Activated effector memory CD4-positive, alpha-beta T cell treated with Interleukin-2 at 50 U/mL for 16 hours (primary cell): ENCODE data around the gene POLR2B.
"Not testable (repeated sequence)": the region's sequence is repeated elsewhere in the genome, so short reads cannot be mapped to it uniquely, and the experiment has no call there.

Source experiments
- DNase-seq: peaks from one replicate; pipeline ENCODE4 v3.0.0-alpha.2; 2020

Gene POLR2B

DNA sequence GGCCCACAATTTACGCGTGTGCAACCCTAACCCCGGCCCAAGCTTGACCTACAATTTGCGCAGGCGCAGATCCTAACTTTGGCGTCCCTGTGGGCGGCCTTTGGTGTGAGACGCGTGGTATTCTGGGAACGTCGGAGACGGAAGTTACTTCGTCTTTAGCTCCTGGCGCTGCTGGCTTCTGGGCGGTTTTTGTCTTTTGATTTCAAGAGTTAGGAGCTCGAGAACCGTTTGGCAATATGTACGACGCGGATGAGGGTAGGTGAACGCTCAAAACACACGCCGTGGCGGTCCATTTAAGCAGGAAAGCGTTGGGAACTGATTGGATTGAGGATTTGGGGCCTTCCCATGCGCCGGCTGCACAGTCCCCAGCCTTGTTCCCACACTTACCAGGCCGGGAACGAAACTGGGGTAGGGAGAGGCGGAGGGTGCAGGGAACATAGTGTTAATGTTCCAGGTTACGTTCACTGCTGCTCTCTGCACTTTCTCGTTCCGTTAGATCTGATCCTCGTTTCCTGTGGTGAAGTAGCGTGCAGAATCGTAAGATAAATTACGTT lies at the start of gene POLR2B:
TSS of gene POLR2B (plus strand) at position 147 of the 554 bp plus-strand sequence. CDS start at position 237, 90 bp downstream.
- peak; percentile 75 for DNase-seq

DNA sequence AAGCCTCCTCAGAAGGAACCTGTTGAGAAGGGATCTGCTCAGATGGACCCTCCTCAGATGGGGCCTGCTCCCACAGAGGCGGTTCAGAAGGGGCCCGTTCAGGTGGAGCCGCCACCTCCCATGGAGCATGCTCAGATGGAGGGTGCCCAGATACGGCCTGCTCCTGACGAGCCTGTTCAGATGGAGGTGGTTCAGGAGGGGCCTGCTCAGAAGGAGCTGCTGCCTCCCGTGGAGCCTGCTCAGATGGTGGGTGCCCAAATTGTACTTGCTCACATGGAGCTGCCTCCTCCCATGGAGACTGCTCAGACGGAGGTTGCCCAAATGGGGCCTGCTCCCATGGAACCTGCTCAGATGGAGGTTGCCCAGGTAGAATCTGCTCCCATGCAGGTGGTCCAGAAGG lies 48.1 kb upstream of the POLR2B start:
- no peak for DNase-seq

DNA sequence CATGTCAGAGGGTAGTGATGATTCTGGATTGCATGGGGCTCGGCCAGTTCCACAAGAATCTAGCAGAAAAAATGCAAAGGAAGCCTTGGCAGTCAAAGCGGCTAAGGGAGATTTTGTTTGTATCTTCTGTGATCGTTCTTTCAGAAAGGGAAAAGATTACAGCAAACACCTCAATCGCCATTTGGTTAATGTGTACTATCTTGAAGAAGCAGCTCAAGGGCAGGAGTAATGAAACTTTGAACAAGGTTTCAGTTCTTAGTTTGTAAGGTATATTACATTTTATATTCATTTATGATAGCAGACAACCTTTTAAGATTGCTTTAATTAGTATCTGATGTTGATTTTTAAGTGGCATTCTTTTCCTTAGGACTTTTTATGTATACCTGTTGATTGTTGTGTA lies 46.8 kb upstream of the POLR2B start:
- no peak for DNase-seq

DNA sequence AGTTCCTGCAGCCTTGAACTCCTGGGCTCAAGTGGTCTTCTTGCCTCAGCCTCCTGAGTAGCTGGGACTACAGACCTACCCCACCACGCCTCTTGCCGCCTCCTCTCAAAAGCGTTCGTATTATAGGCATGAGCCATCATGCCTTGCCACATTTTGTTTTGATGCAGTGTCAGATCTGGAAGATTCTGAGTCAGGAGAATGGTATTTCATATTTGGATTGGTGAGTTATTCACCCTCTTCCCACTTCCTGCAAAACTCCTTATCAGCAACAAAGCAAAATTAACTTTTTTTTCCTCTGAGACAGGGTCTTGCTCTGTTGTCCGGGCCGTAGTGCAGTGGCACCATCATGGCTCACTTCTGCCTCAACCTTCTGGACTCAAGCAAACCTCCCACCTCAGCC lies 41.4 kb upstream of the POLR2B start:
- no peak for DNase-seq

DNA sequence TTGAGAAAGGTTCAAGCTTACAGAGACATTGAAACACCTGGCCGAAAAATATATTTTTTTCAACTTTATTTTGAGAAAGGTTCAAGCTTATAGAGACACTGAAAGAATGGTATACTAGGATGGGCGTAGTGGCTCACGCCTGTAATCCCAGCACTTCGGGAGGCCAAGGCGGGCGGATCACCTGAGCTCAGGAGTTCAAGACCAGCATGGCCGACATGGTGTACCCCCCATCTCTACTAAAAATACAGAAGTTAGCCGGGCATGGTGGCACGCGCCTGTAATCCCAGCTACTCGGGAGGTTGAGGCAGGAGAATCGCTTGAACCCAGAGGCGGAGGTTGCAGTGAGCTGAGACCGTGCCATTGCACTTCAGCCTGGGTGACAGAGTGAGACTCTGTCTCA lies 38.9 kb upstream of the POLR2B start:
- not testable (repeated sequence) for DNase-seq

DNA sequence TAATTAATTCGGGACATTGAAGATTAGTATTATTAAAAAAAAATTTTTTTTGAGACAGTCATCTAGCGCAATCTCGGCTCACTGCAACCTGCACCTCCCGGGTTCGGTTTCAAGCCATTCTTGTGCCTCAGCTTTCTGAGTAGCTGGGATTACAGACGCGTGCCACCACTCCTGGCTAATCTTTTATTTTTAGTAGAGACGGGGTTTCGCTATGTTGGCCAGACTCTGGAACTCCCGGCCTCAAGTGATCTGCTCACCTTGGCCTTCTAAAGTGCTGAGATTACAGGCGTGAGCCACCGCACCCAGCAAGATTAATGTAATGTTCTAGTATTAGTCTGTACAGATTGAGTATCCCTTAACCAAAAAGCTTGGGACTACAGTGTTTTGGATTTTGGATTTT lies 38.3 kb upstream of the POLR2B start:
- no peak for DNase-seq

DNA sequence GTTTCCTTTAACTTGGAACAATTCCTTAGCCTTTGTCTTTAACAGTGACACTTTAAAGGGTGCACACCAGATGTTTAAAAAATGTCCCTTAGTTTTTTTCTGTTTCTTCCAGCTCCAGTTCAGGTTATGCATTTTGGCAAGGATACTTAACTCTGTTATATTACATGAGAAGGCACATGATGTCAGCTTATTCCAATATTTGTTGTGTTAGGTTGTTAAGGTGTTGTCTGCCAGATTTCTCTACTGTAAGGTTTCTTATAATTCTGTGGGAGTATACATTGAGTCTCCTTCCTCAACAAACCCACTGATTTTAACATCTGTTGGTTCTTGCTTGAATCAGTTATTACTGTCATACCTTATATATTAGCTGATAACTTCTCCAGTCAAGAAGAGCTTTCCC lies 37.7 kb upstream of the POLR2B start:
- DNase-seq: no peak

DNA sequence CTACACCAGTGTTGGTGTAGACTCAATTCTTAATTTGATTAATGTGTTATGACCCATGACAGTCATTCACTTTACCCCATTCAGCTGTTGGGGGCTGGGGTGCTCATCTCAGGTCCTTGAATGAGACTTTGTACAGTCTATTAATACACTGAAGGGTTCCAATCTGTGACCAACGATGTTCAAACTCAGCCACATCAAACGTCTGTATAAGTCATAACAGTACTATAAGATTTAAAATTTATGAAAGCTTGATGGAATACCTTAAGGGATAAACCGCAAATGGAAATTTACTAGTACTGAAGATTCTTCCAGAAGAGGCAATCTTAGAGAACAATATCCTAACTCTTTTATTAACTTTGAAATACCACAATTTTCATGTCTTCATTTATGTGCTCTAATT lies 37.3 kb upstream of the POLR2B start:
- DNase-seq: no peak

DNA sequence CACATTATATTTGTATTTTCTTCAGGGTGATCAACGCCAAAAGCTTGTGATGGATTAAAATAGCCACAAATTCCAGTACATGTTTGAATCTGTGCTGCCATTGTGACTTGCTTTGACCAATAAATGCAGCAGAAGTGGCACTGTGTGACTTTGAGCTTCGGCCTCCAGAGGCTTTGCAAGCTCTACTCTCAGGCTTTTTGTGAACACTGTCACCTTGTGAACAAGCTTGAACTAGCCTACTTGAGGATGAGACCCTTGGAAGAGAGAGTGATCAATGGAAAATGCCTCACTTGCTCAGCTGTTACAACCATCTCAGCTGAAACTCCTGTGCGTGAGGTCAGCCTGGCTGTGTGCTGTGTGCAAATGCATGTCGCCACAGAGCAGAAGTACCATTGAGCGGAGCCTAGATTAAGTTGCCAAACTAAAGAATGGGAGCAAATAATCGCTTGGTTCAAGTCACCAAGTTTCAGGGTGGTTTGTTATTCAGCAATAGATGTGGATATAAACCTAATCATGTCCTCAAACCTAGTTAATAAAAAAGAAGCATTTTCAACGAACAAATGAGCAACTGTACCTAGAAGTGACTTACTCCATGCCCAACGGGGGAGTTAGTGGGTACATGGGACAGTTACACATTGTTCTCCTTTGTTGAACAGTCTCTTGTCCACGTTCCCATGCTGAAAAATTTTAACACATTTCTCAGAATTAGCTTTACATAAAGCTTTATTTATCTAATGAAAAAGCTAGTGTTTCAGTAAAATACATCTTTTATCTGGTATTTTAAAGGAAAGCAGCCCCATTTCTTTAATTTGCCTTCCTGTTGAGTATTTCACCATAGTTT lies 24.8 kb upstream of the POLR2B start:
- no peak for DNase-seq

DNA sequence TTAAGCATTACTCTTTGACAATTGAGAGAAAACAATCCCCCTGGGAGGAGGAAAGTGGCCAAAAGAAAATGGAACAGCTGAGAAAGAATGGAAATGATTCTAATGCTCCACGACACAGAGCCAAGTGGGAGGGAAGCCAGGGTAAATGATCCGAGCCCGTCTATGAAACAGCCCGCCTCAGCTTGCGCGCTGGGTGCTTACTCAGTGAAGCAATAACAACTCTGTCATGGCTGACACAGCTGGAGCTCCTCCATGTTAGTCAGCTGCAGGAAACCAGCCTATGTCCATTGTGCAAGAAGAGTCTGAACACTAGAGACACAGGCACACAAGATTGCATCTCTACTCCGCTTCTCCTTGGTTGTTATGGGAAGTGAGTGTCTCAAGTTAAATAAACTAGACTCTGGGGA lies 20.6 kb upstream of the POLR2B start:
- no peak for DNase-seq

DNA sequence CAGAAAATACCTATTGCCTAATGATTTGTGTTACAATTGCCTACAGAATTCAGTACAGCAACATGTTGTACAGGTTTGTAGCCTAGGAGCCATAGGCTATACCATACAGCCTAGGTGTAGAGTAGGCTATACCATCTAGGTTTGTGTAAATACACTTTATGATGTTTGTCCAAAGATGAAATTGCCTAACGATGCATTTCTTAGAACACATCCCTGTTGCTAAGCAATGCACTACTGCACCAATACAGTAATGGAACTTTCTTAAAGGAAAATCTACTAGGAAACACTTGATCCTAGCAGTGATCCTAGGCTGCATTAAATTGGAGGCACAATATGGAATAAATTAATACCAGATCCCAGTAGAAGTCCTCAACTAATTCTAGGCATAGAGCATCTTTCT lies 19.6 kb upstream of the POLR2B start:
- no peak for DNase-seq

DNA sequence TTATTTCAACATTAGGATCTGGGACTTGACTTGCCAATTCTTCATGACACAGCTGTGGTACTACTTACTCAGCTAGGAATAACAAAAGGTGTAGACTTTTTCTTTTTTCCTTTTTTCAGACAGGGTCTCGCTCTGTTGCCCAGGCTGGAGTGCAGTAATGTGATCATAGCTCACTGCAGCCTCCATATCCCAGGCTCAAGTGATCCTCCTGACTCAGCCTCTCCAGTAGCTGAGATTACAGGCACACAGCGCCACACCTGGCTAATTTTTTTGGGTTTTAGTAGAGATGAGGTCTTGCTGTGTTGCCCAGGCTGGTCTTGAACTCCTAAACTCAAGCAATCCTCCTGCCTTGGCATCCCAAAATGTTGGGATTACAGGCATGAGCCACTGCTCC lies 17.6 kb upstream of the POLR2B start:
- DNase-seq: no peak

DNA sequence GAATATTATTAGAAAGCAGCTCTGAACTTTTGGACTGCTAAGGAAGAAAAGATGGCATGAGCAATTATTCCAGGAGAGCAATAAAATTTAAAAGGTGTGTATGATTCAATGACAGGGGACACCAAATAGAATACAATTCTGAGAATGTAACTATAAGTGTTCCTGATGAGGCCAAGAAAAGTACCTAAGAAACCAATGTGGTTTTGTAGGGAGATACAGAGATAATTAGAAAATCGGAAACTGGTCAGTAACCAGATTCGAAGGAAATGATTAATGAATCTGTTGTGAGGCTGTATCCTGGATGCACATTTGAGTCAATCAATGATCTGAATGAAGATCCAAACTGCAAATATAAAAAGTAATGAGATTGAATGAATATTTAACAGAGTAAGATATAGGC lies 7.3 kb upstream of the POLR2B start:
- DNase-seq: no peak

DNA sequence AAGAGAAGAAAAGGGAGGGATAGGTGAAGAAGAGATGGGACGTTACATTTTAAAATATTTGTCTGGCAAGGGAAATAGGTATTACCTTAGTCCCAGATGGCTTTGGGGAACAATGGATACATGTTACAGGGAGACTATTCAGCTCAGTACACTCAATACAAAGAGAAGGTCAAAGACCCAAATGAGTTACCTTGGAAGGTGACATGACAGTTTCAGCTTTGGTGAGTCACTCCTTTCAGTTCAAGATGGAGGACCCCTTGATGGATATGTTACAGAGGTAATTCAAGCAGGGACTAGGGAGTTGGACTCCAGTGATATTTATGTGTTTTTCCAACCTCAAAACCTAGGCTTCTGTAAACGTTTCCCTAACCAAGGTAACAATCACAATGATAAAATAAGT lies 6.3 kb upstream of the POLR2B start:
- DNase-seq: no peak

DNA sequence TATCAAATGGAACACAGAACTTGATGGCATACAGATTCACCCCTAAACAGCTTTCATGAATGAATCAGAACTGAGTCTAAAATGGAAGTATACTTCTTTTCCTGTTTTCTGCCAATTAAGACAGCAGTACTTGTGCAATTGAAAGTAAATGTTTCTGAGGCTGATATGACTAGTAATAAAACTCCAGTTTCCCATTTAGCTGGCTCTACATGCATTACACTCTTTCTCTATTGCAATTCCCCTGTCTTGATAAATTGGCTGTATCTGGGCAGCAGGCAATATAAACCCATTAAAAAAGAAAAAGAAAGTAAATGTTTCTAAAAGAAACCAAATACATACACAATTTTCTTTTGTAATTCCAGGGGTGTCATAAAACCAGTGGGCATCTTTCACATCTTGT lies 5.9 kb upstream of the POLR2B start:
- no peak for DNase-seq

DNA sequence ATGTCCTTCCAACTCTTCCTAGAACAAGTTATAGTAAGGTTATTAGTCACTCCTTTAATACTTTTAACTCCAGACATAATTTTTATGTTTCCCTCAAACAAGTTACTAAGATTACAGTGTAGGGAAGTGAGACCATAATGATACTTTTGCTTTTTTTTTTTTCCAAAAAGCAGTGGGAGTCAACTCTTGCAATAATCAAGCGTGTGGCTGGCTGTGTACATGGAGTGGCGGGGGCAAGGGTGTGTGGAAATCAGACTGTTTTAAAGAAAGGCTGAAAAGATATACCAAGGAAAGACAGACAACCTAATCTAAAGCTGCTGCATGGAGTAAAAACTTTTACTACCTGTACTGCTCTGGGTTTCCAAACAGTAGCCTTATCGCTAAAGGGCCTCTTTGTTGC lies 5.4 kb upstream of the POLR2B start:
- DNase-seq: no peak

DNA sequence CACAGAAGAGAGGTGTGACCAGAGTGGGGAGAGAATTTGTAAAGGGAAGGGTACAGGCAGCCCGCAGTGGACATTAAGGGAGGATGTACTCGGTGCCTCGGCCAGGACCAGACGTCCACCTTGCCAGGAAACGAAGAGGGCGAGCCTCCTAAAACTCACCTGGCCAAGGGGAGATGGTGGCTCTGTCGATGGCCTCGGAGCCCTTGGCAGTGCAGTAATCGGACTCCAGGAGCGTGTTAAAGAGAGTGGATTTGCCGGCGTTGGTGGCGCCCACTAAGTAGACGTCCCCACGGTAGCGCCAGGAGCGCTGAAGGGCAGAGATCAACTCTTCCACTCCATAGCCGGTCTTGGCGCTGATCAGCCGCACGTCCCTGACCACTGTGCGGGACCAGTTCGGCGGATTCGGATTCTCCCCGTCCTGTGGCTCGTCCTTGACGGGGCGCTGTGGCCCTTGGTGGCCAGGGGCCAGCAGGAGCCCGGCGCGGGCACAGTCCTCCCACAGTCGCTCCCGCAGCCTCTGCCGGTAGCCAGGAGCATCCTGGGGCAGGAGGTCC lies 2.3 kb upstream of the POLR2B start:
- DNase-seq: no peak

DNA sequence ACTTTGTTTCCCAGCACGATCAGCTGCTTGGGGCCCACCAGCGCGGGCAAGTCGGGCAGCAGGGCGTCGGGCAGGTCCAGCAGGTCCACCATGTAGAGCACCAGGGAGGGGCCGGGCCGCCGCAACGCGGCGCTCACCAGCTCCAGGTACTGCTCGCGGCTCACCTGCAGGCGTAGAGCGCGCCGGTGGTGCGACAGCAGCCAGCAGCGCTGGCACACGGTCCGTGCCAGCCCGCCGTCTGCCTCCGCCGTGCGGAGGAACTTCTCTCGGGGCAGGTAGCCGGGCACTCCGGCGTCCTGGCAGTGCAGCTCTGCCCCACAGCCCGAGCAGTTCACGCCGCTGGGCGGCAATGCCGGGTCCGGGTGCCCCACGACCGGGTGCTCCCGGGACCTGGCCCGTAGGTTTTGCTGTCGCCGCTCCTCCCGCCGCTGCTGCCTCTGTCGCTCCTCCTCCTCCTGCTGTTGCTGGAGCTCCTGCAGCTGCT lies 1.8 kb upstream of the POLR2B start:
- DNase-seq: peak; percentile 44

DNA sequence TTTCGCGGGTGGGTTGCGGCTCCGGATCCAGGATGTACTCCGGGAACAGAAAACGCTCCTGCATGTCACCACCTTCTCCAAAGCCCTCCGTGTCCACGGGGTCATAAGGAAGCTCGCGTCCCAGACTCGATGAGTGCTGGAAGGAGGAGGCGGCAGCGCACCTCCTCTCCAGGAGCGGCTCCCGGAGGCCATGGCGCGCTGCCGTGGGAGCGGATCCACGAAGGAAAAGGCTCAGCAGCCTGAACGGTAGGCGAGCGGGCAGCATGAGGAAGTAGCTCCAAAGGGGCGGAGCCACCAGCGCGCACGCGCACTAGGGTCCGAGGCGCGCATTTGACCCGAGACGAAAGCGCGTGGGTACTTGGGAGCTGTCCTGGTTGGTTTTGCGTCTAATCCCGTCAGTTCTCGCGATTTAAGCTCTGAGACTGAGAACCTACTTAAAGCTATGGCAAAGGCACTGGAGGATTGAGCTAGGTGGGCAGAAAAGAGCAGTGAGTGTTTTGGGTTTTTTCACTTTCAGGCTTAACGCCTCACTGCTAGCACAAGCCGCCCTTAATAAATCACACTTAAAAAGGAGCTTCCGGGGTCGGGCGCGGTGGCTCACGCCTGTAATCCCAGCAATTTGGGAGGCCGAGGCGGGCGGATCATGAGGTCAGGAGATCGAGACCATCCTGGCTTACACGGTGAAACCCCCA lies 1.2 kb upstream of the POLR2B start, which contains the start of gene NOA1:
TSS of gene NOA1 (minus strand) at position 286 of the 692 bp plus-strand sequence. CDS start at position 265, 21 bp downstream.
- peak; percentile 96 for DNase-seq

DNA sequence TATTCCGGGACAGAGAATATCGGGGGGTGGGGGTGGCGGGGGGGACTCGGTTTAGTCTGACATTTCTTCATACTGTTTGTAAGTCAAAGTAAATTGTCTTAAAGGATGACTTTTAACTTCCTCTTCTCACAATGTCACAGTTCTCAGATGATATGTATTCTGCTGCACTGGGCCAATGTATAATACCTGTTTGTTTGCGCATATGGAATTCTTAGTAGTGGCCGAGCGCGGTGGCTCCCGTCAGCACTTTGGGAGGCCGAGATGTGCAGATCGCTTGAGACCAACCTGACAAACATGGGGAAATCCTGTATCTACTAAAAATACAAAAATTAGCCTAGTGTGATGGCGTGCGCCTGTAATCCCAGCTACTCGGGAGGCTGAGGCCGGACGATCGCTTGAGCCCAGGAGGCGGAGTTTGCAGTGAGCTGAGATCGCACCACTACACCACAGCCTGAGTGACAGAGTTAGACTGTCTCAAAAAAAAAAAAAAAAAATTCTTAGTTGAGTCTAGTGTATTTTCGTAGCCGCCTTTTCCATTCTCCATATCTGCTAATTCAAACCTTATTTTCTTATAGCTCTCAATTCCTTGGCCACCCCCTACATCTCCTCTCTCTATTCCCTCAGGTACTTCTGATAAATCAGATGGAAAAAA lies 851 bp downstream of the POLR2B start:
- DNase-seq: peak; percentile 18

DNA sequence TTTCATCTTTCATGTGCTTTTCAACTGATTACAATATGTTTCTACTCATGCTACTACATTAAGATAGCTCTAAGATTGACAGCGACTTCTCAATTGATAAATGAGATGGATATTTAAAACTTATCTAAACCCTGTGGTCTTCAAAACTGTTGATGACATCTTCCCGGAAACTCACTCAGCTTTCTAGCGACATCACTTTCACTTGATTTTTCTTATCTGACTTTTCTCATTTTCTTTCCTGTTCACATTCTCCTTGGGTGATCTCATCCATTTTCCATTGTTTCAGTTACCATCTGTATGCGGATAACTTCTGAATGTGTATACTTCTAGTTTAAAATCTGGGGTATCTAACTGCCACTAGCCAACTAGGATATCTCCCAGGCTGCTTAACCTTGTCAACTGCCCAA lies 3.1 kb downstream of the POLR2B start:
- DNase-seq: no peak

DNA sequence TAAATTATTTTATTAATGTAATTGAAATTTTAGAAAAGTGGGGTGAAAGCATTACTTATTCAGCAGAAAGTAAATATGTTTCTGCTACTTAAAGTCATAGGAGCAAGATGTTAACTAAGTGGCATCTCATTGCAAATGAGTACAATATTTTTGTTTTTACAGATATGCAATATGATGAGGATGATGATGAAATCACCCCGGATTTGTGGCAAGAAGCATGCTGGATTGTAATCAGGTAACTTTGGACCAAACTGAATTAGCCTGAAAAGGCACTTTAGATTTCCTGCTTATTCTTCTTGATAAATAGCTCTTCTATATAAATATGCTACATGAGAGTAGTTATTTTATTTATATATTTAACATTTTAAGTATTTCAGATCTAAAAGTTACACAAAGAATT lies 7.5 kb downstream of the POLR2B start:
- DNase-seq: no peak

DNA sequence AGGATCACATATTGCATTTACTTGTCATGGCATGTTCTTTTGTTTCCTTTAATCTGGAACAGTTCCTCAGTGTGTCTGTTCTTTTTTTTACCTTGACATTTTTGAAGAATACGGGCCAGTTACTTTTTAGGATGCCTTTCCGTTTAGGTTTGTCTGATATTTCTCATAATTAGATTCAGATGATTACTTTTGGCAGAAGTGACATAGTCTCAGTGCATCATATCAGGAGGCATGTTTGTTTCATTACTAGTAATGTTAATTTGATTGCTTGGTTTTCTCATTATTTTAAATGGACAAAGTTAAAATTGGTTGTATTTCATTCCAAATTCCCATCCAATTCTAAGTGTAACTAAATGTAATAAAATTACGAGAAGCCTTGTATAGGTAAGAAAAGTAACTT lies 8.3 kb downstream of the POLR2B start:
- DNase-seq: no peak
